ENCODE data around the gene AMIGO1. TPM values are rescaled to one million over a fixed set of nuclear protein-coding genes. Genes with fewer than 3 reads are reported as not detected.

AMIGO1 gene
- total RNA-seq, 4 donors from 2014 or later, result 2.1 to 8.5 (median 4.7) TPM

DNA sequence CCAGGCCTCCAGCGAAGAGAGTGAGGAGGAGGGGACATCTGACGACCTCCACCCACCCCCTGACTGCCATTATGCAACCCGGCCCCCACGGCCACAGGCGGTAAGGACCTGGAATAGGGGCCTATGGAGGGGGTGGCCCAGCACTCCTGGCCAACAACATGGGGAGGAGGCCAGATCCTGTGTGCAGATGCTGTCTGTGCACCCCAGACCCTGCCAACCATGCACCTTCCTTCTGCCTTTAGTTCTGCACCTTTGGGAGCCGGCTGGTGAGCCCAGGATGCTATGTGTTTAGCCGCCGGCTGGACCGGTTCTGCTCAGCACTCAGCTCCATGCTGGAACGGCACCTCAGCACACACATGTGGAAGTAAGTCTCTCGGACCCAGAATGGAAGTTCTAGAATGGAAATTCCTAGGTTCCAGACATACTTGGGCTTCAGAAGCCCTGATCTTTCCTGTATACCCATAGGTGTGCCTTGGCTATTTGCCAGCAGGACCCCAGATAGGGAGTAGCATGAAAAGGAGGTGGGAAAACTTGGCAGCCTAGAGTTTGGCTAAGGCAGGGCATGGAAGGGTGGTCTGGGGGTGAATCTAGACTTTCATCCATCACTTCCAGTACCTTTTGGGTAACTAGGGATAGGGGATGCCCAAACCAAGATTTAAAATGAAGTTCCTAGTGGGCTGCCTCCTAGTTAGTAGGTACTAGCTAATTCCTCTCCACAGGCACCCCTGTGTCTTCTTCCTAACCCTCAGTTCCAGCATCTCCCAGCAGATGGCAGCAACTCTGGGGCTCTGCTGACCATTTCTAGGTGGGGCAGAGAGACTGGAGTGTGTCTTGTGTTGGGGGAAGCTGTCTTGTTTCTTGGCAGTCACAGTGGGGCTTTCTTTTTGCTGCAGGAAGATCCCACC is 19.2 kb downstream of the AMIGO1 start:
- H3K27me3 ChIP-seq, result no peaks in the 10 kb centered on the region
- H3K9me3 ChIP-seq, result no peaks in the 10 kb centered on the region
- no peak overlapping the region for H3K27ac ChIP-seq
- no peak overlapping the region for H3K4me3 ChIP-seq
- no peak for DNase-seq (ENCODE audit: low spot score in 2 of 2)
- WGBS, result 74% methylated on average over 8 of the region's 11 CpGs
- peaks cover 25% of the 10 kb centered on the region for H3K4me1 ChIP-seq
- TF ChIP-seq, protein P1, sequence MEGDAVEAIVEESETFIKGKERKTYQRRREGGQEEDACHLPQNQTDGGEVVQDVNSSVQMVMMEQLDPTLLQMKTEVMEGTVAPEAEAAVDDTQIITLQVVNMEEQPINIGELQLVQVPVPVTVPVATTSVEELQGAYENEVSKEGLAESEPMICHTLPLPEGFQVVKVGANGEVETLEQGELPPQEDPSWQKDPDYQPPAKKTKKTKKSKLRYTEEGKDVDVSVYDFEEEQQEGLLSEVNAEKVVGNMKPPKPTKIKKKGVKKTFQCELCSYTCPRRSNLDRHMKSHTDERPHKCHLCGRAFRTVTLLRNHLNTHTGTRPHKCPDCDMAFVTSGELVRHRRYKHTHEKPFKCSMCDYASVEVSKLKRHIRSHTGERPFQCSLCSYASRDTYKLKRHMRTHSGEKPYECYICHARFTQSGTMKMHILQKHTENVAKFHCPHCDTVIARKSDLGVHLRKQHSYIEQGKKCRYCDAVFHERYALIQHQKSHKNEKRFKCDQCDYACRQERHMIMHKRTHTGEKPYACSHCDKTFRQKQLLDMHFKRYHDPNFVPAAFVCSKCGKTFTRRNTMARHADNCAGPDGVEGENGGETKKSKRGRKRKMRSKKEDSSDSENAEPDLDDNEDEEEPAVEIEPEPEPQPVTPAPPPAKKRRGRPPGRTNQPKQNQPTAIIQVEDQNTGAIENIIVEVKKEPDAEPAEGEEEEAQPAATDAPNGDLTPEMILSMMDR (IDR thresholded peaks at IDR 0.05), result peak in 1 of 2 donors; percentile 88
- TF ChIP-seq POLR2AphosphoS5 (IDR thresholded peaks at IDR 0.05), result no peak
- H3K36me3 ChIP-seq, result peaks cover 26% of the 10 kb centered on the region

- H3K4me3 ChIP-seq, result no peak overlapping the region
- H3K4me1 ChIP-seq, result peaks cover 26% of the 10 kb centered on the region
- no peak overlapping the region for H3K27ac ChIP-seq
- no peak for DNase-seq (ENCODE audit: low spot score in 2 of 2)
- H3K27me3 ChIP-seq, result no peaks in the 10 kb centered on the region
- TF ChIP-seq, protein P1 (IDR thresholded peaks at IDR 0.05), result no peak
- TF ChIP-seq POLR2A (IDR thresholded peaks at IDR 0.05) (no peak), POLR2AphosphoS5 (IDR thresholded peaks at IDR 0.05) (no peak), EP300 (IDR thresholded peaks at IDR 0.05) (no peak)
- H3K36me3 ChIP-seq, result peaks cover 26% of the 10 kb centered on the region
- WGBS, result 90% methylated on average over 3 of the region's 12 CpGs
- H3K9me3 ChIP-seq, result no peaks in the 10 kb centered on the region
Measured at GRCh38 chr1:109488696-109489095, 20.8 kb downstream of the AMIGO1 start.

DNA sequence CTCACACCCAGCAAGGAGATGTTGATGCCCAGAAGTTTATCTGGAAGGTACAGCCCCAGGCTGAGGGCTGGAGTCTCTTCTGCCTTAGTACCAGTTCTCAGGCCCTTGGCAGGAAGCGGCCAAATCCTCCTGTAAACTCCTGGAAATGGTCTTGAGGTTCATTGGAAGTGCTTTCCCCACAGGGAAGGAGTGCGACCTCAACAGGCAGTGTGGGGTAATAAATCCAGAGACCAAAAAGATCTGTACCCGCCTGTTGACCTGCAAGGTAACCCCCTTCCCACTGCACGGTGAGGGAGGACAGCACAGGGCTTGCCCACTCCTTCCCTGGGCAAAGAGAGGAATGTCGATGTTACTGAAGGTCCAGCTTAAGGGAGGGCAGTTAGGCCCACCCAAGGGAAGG is 21.3 kb downstream of the AMIGO1 start:
- peaks cover 26% of the 10 kb centered on the region for H3K36me3 ChIP-seq
- WGBS, result 73% methylated on average over 5 of the region's 5 CpGs

DNA sequence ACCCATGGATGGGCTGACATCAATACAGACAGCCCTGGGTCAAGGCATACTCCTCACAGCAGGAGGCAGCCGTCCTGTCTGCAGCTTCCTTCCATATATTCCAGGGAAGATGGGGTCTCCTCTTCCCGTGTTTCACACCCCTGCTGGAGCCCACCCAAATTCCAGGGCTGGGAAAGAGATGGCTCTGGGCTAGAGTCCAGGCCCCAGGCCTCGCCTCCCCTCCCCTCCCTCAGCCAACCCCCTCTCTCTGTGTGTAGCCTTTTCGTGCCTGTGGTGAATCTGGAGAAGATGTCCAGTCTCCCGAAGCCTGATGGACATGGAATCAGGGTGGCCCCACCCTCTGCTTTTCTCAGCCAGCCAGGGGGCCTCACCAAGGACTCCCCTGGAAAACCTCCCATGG is 22.3 kb downstream of the AMIGO1 start:
- Histone ChIP-seq H3K9me3 (no peaks in the 10 kb centered on the region), H3K4me1 (peaks cover 23% of the 10 kb centered on the region), H3K36me3 (peaks cover 26% of the 10 kb centered on the region), H3K4me3 (no peak overlapping the region), H3K27ac (no peak overlapping the region), H3K27me3 (no peaks in the 10 kb centered on the region)
- 79% methylated on average over 5 of the region's 5 CpGs for WGBS
- TF ChIP-seq POLR2AphosphoS5 (IDR thresholded peaks at IDR 0.05), result no peak
- TF ChIP-seq, protein P1 (IDR thresholded peaks at IDR 0.05), result no peak
- TF ChIP-seq POLR2A (IDR thresholded peaks at IDR 0.05), result no peak
- no peak for TF ChIP-seq EP300 (IDR thresholded peaks at IDR 0.05)
- DNase-seq (ENCODE audit: low spot score in 2 of 2), result no peak

More for the DNA sequence above, 21.3 kb downstream of the AMIGO1 start:
- DNase-seq (ENCODE audit: low spot score in 2 of 2), result no peak
- Histone ChIP-seq H3K4me1 (peaks cover 24% of the 10 kb centered on the region), H3K4me3 (no peak overlapping the region), H3K9me3 (no peaks in the 10 kb centered on the region), H3K27ac (no peak overlapping the region), H3K27me3 (no peaks in the 10 kb centered on the region)
- TF ChIP-seq, protein P1 (IDR thresholded peaks at IDR 0.05), result no peak
- no peak for TF ChIP-seq POLR2AphosphoS5 (IDR thresholded peaks at IDR 0.05)
- TF ChIP-seq EP300 (IDR thresholded peaks at IDR 0.05), result no peak
- TF ChIP-seq POLR2A (IDR thresholded peaks at IDR 0.05), result no peak

- Histone ChIP-seq H3K9me3 (no peaks in the 10 kb centered on the region), H3K4me1 (peaks cover 23% of the 10 kb centered on the region), H3K27me3 (no peaks in the 10 kb centered on the region), H3K36me3 (peaks cover 24% of the 10 kb centered on the region), H3K4me3 (peak overlapping the region; percentile 77), H3K27ac (no peak overlapping the region)
- TF ChIP-seq EP300 (IDR thresholded peaks at IDR 0.05) (no peak), POLR2A (IDR thresholded peaks at IDR 0.05) (no peak), POLR2AphosphoS5 (IDR thresholded peaks at IDR 0.05) (no peak)
- TF ChIP-seq, protein P1 (IDR thresholded peaks at IDR 0.05), result no peak
- 22% methylated on average over 3 of the region's 3 CpGs for WGBS
- no peak for DNase-seq (ENCODE audit: low spot score in 2 of 2)
Measured at GRCh38 chr1:109485001-109485400, 24.5 kb downstream of the AMIGO1 start.
